HepG2 (cell line): Measurements from ENCODE around the gene ZNF804A.

ENCODE experiments used
- CTCF ChIP-seq: sonication (generic); formaldehyde crosslinking; IDR thresholded peaks from 2 replicates; pipeline ENCODE4 v1.5.0; 2020; ENCODE audit warnings: mild to moderate bottlenecking, missing genetic modification reagents, moderate library complexity
- DR1 ChIP-seq: sonication (generic); formaldehyde crosslinking; IDR thresholded peaks from 2 replicates; pipeline ENCODE4 v1.8.0; 2021; ENCODE audit warnings: mild to moderate bottlenecking, missing genetic modification reagents, inconsistent platforms
- MAZ ChIP-seq, 2 experiments: sonication (generic) in 1 of 2; formaldehyde crosslinking in 1 of 2; IDR thresholded peaks; 2 replicates each; pipeline versions ENCODE4 v1.5.0 to v1.6.1; 2012 to 2020; ENCODE audit warnings: low read depth in 2 of 2, mild to moderate bottlenecking in 2 of 2, borderline replicate concordance in 1 of 2, improper control_type of control experiment in 1 of 2, low read length in 1 of 2, missing genetic modification reagents in 1 of 2, moderate library complexity in 1 of 2
- NAIF1 ChIP-seq: sonication (generic); formaldehyde crosslinking; IDR thresholded peaks from 2 replicates; pipeline ENCODE4 v1.5.0; 2020; ENCODE audit warnings: mild to moderate bottlenecking, missing genetic modification reagents, borderline replicate concordance
- NFE2L2 ChIP-seq: fragments of 150-350 bp; IDR thresholded peaks from 2 replicates; pipeline ENCODE4 v1.6.1; 2014; ENCODE audit warnings: low read length
- PATZ1 ChIP-seq: sonication (generic); formaldehyde crosslinking; IDR thresholded peaks from 2 replicates; pipeline ENCODE4 v1.4.0; 2020; ENCODE audit warnings: missing genetic modification reagents
- TFDP2 ChIP-seq: sonication (generic); formaldehyde crosslinking; IDR thresholded peaks from 2 replicates; pipeline ENCODE4 v1.4.0; 2020; ENCODE audit warnings: missing genetic modification reagents
- TFE3 ChIP-seq: IDR thresholded peaks from 2 replicates; pipeline ENCODE4 v1.6.1; 2016

GRCh38 chr2:184599872-184600222 lies 1.5 kb downstream of the ZNF804A start:
- TF ChIP-seq CTCF (CRISPR knock-in tag) (no peak), DR1 (CRISPR knock-in tag) (no peak), TFDP2 (CRISPR knock-in tag) (no peak), TFE3 (CRISPR knock-in tag) (no peak), NAIF1 (CRISPR knock-in tag) (no peak), PATZ1 (CRISPR knock-in tag) (no peak), NFE2L2 (no peak), MAZ (IDR thresholded peaks at IDR 0.05; ENCODE audit: borderline replicate concordance, low read depth, low read length) (no peak), MAZ (CRISPR knock-in tag; IDR thresholded peaks at IDR 0.05; ENCODE audit: low read depth) (no peak)
